Panc1 (cell line): ENCODE measurements around the gene SAT2. TPM values are rescaled to one million over a fixed set of nuclear protein-coding genes. Genes with fewer than 3 reads are reported as not detected.

Experiments
- ATAC-seq: fragments of 200-7000 bp; cut with Tn5 transposase; 2 replicates; pipeline ENCODE4 v1.9.1; 2020; ENCODE audit warnings: mild to moderate bottlenecking, moderate library complexity
- Bru-seq: library from RNA; stranded (reverse); fragments of 400-500 nt; gene quantifications from one replicate; lab custom pipeline; 2021; lab: Mats Ljungman, UMichigan
- BruChase-seq, 2 experiments: library from RNA; stranded (reverse); fragments of 400-500 nt; gene quantifications; one replicate each; lab custom pipeline; 2021; lab: Mats Ljungman, UMichigan
- BruUV-seq: library from RNA; stranded (reverse); fragments of 400-500 nt; replicated peaks from 2 replicates; lab custom pipeline; 2021; lab: Mats Ljungman, UMichigan
- CTCF ChIA-PET: fragments of 300-600 bp; sonication (Branson Sonifier 250); formaldehyde crosslinking; loops from one replicate; lab custom pipeline; 2022; ENCODE audit warnings: antibody characterized with exemption; lab: Charles Lee
- POLR2A ChIA-PET: fragments of 300-600 bp; sonication (Branson Sonifier 250); formaldehyde crosslinking; loops from one replicate; lab custom pipeline; 2022; ENCODE audit warnings: antibody characterized with exemption; lab: Charles Lee
- DNase-seq: peaks from one replicate; pipeline ENCODE4 v3.0.0-alpha.2; 2010; ENCODE audit warnings: low read depth, low spot score
- H3K27ac ChIP-seq: 2 replicates; pipeline ENCODE4 v1.5.1; 2011; ENCODE audit warnings: mild to moderate bottlenecking, low read length, inconsistent platforms
- H3K27me3 ChIP-seq: fragments of 200-500 bp; sonication (Bioruptor generic); 2 replicates; pipeline ENCODE4 v1.6.0; 2014; ENCODE audit warnings: low read length, inconsistent platforms; ENCODE audit not compliant: control insufficient read depth, insufficient read depth
- H3K36me3 ChIP-seq: fragments of 200-500 bp; sonication (Bioruptor generic); 2 replicates; pipeline ENCODE4 v1.5.1; 2014; ENCODE audit warnings: inconsistent platforms, mild to moderate bottlenecking, low read length, moderate library complexity; ENCODE audit not compliant: control insufficient read depth, insufficient read depth
- H3K4me1 ChIP-seq: 2 replicates; pipeline ENCODE4 v1.5.1; 2011; ENCODE audit warnings: inconsistent platforms, mild to moderate bottlenecking, low read length, moderate library complexity; ENCODE audit not compliant: control insufficient read depth, insufficient read depth
- H3K4me3 ChIP-seq, 2 experiments: 2 replicates each; pipeline ENCODE4 v1.5.1; 2011 to 2012; ENCODE audit warnings: low read depth in 2 of 2, low read length in 2 of 2, mild to moderate bottlenecking in 2 of 2, inconsistent platforms in 1 of 2, moderate library complexity in 1 of 2
- H3K9me3 ChIP-seq: fragments of 200-500 bp; sonication (Bioruptor generic); 2 replicates; pipeline ENCODE4 v1.5.1; 2014; ENCODE audit warnings: low read depth, mild to moderate bottlenecking, inconsistent platforms, low read length, moderate library complexity; ENCODE audit not compliant: control insufficient read depth, insufficient read depth
- POLR2AphosphoS5 ChIP-seq: IDR thresholded peaks from 2 replicates; pipeline ENCODE4 v1.6.1; 2012; ENCODE audit warnings: mild to moderate bottlenecking, low read depth, low read length, moderate library complexity
- SIN3A ChIP-seq: IDR thresholded peaks from 2 replicates; pipeline ENCODE4 v1.6.1; 2012; ENCODE audit warnings: low read depth, mild to moderate bottlenecking, low read length, moderate library complexity, borderline replicate concordance; ENCODE audit not compliant: insufficient read depth
- TCF7L2 ChIP-seq: IDR thresholded peaks from 2 replicates; pipeline ENCODE4 v1.6.1; 2011; ENCODE audit warnings: mild to moderate bottlenecking, low read depth, low read length, inconsistent platforms
- in situ Hi-C: cut with HindIII; loops from 2 replicates; pipeline ENCODE4 v1.10.0; 2016; ENCODE audit warnings: low sequenced_read_pairs, low pct_unique_long_range_greater_than_20kb
- intact Hi-C: fragments of 100-400 bp; cut with micrococcal nuclease; formaldehyde crosslinking; loops from one replicate; pipeline ENCODE4 v1.10.0; 2022; ENCODE audit not compliant: unreplicated experiment
- long read RNA-seq: library from polyadenylated mRNA; unstranded; transcript quantifications from one replicate; pipeline ENCODE4 v2.0.0, GENCODE V29; 2021; ENCODE audit not compliant: unreplicated experiment
- polyA plus RNA-seq: library from polyadenylated mRNA; unstranded; fragments of >200 nt; gene quantifications from one replicate; pipeline ENCODE4 v1.2.1, GENCODE V29; 2012; ENCODE audit warnings: missing spikeins; ENCODE audit not compliant: insufficient read length
- total RNA-seq: library from RNA; stranded (reverse); gene quantifications from one replicate; pipeline ENCODE4 v1.2.1, GENCODE V29; 2021; ENCODE audit not compliant: unreplicated experiment
- TF ChIP-seq, protein P1 (sequence below), 2 experiments: IDR thresholded peaks; 2 replicates each; pipeline ENCODE4 v1.6.1; 2011 to 2012; ENCODE audit warnings: low read depth in 2 of 2, control low read depth in 1 of 2, low read length in 1 of 2, mild to moderate bottlenecking in 1 of 2, moderate library complexity in 1 of 2; ENCODE audit not compliant: insufficient read depth in 1 of 2
- TF ChIP-seq, protein P2 (sequence below): fragments of 450-650 bp; IDR thresholded peaks from 2 replicates; pipeline ENCODE4 v1.5.1; 2017; ENCODE audit warnings: mild to moderate bottlenecking

Gene SAT2
- 74.8 TPM for total RNA-seq
- 65.0 TPM for polyA plus RNA-seq
- percentile 82 among the genes with signal in this experiment for Bru-seq, nascent RNA
- BruChase-seq, experiment 1, labeled RNA remaining after a 2-hour chase = percentile 91 among the genes with signal in this experiment
- BruChase-seq, experiment 2, labeled RNA remaining after a 6-hour chase = percentile 94 among the genes with signal in this experiment
- long read RNA-seq, transcript SAT2-201 (6 exons, 946 nt) = major isoform, 6 of 34 reads
- long read RNA-seq, transcript SAT2-202 (6 exons, 974 nt) = major isoform, 6 of 34 reads
- long read RNA-seq, transcript SAT2-204 (2 exons, 765 nt) = minor isoform, 5 of 34 reads
- long read RNA-seq, partial matches to known transcripts = 6 of 34 reads
- long read RNA-seq, other reads (novel, unspliced or antisense) = 5 of 34 reads

DNA sequence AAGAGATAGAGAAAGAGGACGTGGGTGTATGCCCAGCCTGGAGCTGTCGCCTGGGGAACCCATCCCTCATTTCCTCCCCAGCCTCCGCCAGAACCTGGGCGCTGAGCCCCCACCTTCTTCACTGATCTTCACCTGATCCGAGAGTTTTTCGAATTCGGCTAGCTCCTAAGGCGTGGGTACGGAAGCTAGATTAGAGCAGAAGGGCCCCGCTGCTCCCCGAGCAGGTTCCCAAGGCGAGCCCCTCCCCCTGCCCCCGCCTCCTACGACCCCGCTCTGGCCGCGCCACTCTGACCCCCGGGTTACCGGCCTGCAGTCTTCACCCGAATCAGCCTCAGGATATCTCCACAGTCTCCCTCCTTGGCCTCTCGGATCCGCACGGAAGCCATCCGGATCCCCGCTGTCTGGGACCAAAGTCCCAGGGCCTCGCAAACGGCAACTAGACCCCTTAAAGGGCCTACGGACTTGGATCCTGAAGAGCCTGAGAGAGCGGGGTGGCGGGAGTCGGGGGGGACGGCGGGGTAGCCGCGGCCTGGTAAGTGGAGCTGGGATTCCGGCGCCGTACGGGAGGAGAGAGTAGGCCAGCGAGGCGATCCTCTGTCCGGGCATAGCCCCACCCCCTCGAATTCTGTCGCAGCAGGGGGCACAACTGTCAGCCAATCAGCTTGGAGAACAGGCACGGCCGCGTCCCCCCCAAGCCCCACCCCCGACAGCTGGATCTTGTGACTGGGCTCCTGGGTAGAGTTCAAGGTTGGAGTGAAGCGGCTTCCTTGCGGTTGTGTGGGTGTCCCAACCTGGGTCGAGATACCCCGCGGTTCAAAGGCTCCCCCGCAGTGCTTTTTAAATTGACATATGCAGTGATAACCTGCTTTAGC is at the start of gene SAT2:
Gene SAT2 (minus strand): TSS at position 572 of the 872 bp plus-strand sequence. CDS start 186 bp downstream, at position 386.
- DNase-seq (peak; percentile 75), ATAC-seq (peak; percentile 92)
- intact Hi-C loops (no loop called here), in situ Hi-C loops (no loop called here)
- POLR2A ChIA-PET = interaction anchor here (0.6 kb wide), 1 partner anchor 19 kb away, joined by 4 read pairs; no protein-coding TSS in a partner anchor
- H3K27ac ChIP-seq = peak within 1 kb of the TSS; percentile 86
- H3K4me1 ChIP-seq = peaks cover 7% of the 10 kb centered on the region
- BruUV-seq = no TSS peak
- H3K27me3 ChIP-seq = no peaks in the 10 kb centered on the region
- H3K36me3 ChIP-seq = no peaks in the 10 kb centered on the region
- H3K4me3 ChIP-seq = peak within 1 kb of the TSS; percentile 68 to 71
- H3K9me3 ChIP-seq = no peaks in the 10 kb centered on the region
- CTCF ChIA-PET = no interaction called here
- TF ChIP-seq POLR2AphosphoS5 = peak; percentile 56; the same call in 1 of the 2 replicates
- TF ChIP-seq TCF7L2 = no peak

DNA sequence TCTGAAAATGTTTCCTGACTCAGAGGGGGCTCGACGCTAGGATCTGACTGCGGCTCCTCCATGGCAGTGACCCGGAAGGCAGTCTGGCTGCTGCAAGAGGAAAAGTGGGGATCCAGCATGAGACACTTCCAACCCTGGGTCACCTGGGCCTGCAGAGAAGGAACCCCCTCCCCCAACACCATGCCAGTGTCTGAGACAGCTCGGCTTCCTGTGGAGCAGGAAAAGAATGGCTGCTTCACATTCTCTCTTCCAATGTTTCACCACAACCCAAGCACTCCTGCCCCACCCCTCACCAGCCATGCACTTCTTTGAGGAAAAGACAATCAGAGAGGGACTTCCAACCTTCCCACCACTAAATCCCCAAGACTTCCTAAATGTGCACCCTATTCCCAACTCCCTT is 48.9 kb upstream of the SAT2 start:
- Histone ChIP-seq H3K4me1 (no peaks in the 10 kb centered on the region), H3K9me3 (no peaks in the 10 kb centered on the region), H3K27me3 (no peaks in the 10 kb centered on the region), H3K36me3 (0 out of 2 replicates have a peak, but pooled peaks cover 5% of the 10 kb centered on the region), H3K27ac (no peak overlapping the region), H3K4me3 (no peak overlapping the region)
- TF ChIP-seq TCF7L2 = no peak
- no peak for TF ChIP-seq POLR2AphosphoS5
- no peak for TF ChIP-seq SIN3A
- TF ChIP-seq, protein P1, sequence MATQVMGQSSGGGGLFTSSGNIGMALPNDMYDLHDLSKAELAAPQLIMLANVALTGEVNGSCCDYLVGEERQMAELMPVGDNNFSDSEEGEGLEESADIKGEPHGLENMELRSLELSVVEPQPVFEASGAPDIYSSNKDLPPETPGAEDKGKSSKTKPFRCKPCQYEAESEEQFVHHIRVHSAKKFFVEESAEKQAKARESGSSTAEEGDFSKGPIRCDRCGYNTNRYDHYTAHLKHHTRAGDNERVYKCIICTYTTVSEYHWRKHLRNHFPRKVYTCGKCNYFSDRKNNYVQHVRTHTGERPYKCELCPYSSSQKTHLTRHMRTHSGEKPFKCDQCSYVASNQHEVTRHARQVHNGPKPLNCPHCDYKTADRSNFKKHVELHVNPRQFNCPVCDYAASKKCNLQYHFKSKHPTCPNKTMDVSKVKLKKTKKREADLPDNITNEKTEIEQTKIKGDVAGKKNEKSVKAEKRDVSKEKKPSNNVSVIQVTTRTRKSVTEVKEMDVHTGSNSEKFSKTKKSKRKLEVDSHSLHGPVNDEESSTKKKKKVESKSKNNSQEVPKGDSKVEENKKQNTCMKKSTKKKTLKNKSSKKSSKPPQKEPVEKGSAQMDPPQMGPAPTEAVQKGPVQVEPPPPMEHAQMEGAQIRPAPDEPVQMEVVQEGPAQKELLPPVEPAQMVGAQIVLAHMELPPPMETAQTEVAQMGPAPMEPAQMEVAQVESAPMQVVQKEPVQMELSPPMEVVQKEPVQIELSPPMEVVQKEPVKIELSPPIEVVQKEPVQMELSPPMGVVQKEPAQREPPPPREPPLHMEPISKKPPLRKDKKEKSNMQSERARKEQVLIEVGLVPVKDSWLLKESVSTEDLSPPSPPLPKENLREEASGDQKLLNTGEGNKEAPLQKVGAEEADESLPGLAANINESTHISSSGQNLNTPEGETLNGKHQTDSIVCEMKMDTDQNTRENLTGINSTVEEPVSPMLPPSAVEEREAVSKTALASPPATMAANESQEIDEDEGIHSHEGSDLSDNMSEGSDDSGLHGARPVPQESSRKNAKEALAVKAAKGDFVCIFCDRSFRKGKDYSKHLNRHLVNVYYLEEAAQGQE (IDR thresholded peaks at IDR 0.05; ENCODE audit: insufficient read depth in 1 of 2, low read depth in 2 of 2, low read length in 1 of 2) = no peak
- TF ChIP-seq, protein P2, sequence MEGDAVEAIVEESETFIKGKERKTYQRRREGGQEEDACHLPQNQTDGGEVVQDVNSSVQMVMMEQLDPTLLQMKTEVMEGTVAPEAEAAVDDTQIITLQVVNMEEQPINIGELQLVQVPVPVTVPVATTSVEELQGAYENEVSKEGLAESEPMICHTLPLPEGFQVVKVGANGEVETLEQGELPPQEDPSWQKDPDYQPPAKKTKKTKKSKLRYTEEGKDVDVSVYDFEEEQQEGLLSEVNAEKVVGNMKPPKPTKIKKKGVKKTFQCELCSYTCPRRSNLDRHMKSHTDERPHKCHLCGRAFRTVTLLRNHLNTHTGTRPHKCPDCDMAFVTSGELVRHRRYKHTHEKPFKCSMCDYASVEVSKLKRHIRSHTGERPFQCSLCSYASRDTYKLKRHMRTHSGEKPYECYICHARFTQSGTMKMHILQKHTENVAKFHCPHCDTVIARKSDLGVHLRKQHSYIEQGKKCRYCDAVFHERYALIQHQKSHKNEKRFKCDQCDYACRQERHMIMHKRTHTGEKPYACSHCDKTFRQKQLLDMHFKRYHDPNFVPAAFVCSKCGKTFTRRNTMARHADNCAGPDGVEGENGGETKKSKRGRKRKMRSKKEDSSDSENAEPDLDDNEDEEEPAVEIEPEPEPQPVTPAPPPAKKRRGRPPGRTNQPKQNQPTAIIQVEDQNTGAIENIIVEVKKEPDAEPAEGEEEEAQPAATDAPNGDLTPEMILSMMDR = no peak
- BruUV-seq = no TSS peak
- intact Hi-C loops = no loop called here
- POLR2A ChIA-PET = no interaction called here
- ATAC-seq (no peak), DNase-seq (no peak)
- in situ Hi-C loops = no loop called here
- CTCF ChIA-PET = interaction anchor here (0.5 kb wide), 1 partner anchor 9 kb away, joined by 4 read pairs; no protein-coding TSS in a partner anchor
